GM12892 (cell line): Measurements from ENCODE around the gene ZNF142.

Experiments
- POLR2A ChIP-seq: IDR thresholded peaks from 2 replicates; pipeline ENCODE4 v1.6.1; 2011; ENCODE audit warnings: low read depth, low read length, control low read depth
- POLR2AphosphoS5 ChIP-seq: IDR thresholded peaks from 2 replicates; pipeline ENCODE4 v1.6.1; 2011; ENCODE audit warnings: low read depth, low read length, control low read depth

DNA sequence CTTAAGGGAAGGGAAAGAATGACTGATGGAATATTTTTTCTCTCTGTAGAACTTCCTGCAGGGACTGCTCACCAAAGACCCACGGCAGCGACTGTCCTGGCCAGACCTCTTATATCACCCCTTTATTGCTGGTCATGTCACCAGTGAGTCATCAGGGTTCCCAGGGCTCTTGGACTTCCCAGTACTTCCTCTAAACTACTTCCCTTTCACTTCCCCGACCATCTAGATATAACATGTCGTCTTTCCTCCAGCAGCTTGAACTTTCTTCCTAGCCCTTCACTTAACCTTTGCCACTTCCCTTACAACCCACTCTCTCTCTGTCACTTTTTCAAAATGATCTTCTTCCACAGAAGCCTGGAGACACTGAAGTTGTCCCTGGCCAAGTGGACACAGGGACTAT, 19.7 kb upstream of the ZNF142 start:
- TF ChIP-seq POLR2A, result no peak
- TF ChIP-seq POLR2AphosphoS5, result no peak
